GM18951 (cell line): Measurements from ENCODE around the gene AKT1.

Source experiments
- POLR2A ChIP-seq: IDR thresholded peaks from 4 replicates; pipeline ENCODE4 v1.6.1; 2011; ENCODE audit warnings: mild to moderate bottlenecking; ENCODE audit not compliant: insufficient read length, insufficient read depth; ENCODE audit errors: extremely low read depth
- in situ Hi-C: fragments of 300-500 bp; cut with MboI; formaldehyde crosslinking; loops from one replicate; pipeline ENCODE4 v1.12.0; 2022; ENCODE audit warnings: low sequenced_read_pairs, mixed read lengths, inconsistent platforms; ENCODE audit not compliant: unreplicated experiment

AKT1 gene

GRCh38 chr14:104789752-104790743, 5.5 kb downstream of the AKT1 start:
- TF ChIP-seq POLR2A, result no peak
- in situ Hi-C loops, result no loop called here

- TF ChIP-seq POLR2A, result no peak
- in situ Hi-C loops, result no loop called here
These were observed 6.5 kb downstream of the AKT1 start for GRCh38 chr14:104788873-104789663.

DNA sequence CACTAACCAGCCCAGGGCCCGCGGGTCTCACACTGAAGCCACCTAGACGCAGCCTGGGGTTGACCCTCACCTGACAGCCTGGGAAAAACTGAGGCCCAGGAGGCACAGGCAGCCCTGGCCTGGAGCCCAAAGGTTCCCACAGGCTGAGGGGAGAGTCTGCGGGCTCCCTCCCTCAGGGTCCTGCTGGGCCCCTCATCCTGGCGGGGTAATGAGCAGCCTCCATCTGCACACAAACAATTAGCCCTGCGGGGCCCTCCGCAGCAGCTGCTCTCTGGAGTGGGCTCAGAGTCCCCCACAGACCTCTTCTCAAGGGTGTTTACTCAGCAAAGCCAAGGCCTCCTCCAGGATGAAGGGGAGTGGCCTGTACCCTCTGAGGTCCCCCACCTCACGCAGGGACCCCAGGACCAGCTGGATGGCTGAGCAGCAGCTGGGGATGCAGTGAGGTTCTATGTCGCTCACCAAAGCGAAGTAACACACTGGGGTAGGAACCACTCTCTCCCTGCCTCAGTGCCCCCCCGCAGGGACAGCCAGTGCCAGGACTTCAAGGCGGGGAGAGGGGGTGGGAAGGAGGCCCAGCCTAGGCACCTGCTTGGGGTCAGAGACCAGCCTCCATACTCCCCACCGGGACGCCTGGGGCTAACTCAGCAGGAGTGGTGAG, 7.3 kb downstream of the AKT1 start:
- in situ Hi-C loops, result no loop called here
- no peak for TF ChIP-seq POLR2A

DNA sequence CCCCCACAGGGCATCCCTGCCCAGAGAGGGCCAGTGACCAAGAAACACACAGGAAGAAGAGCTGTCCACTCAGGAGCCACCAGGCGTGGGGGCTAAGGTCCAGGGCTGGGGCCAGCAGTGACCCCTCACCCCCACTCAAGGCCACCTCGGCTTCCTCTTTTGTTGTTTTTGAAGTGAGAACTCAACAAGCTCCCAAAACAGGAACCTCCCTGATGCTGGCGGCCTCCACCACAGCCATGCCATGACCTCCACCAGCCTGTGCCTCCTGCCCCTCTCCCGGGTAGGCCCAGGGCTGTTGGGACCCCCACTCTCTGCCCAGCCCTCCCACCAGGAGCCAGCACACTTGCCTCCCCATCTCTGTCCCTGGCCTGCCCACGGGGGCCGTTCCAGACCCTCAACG, 7.8 kb downstream of the AKT1 start:
- no peak for TF ChIP-seq POLR2A
- in situ Hi-C loops, result no loop called here

DNA sequence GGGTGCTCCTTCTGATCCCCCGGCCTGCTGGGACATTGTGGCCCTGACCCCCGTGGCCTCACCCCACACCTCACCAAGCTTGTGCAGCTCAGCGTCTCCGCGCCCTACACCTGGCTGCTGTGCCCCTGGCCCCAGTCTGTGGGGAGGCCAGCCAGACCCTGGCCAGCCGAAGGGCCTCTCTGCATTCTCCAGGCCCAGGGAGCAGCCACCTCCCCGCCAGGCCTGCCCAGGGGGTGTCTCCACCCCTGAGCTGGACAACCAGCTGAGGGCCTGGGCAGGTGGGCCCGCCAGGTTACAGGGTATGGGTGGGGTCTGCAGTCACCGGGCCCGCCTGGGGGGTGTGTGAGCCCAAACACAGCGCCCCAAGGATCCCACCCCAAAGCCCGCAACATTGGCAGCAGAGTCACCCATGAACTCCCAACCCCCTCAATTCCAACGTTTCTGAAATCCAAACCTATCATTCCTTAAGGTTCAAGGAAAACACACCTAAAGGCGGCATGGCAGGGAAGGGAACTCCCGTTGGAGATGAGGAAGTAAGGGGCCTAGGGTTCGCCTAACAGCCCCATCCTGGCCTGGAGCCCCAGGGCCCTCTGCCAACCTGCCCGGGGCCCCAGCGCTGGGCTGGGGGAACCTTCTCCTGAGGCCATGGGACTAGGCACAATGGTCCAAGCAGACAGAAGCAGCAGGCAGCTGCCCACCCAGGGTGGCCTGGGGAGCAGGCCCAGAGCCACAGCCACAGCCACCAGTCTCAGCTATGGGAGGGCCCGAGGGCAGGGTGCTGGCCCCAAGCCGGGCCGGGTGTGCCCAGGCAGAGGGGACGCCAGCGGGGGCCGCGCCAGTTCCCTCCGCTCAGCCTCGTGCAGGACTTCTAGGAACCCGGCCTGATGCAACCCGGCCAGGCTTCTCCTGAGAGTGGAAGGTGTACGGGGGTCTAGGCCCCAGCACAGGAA, 8.5 kb downstream of the AKT1 start:
- in situ Hi-C loops, result no loop called here

DNA sequence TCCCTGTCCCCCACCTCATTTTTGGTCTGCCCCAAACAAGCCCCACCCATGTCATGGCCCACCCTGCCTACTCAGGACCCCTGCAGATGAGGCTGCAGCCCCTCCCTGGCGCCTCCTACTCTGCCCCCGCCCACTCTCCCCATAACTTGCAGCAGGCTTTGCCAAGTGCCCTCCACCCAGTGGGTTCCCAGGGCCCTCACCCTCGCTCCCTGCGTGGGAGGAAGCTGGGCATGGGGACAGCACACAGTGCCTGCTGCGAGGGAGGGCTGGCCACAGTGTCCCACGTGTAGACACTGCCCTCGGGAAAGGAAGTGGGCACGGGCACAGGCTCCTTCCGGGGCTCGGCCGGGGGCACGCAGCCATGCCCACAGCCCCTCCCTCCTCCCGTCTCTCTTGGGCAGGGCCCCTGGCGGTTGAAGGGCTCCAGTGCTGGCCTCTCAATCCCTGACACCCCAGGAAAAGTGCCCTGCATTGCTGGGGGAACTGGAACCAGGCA, 9.4 kb downstream of the AKT1 start:
- in situ Hi-C loops, result no loop called here
- TF ChIP-seq POLR2A, result no peak

More for the DNA sequence above, 8.5 kb downstream of the AKT1 start:
- no peak for TF ChIP-seq POLR2A

GRCh38 chr14:104785708-104786080, 9.9 kb downstream of the AKT1 start:
- in situ Hi-C loops, result no loop called here
- TF ChIP-seq POLR2A, result no peak

DNA sequence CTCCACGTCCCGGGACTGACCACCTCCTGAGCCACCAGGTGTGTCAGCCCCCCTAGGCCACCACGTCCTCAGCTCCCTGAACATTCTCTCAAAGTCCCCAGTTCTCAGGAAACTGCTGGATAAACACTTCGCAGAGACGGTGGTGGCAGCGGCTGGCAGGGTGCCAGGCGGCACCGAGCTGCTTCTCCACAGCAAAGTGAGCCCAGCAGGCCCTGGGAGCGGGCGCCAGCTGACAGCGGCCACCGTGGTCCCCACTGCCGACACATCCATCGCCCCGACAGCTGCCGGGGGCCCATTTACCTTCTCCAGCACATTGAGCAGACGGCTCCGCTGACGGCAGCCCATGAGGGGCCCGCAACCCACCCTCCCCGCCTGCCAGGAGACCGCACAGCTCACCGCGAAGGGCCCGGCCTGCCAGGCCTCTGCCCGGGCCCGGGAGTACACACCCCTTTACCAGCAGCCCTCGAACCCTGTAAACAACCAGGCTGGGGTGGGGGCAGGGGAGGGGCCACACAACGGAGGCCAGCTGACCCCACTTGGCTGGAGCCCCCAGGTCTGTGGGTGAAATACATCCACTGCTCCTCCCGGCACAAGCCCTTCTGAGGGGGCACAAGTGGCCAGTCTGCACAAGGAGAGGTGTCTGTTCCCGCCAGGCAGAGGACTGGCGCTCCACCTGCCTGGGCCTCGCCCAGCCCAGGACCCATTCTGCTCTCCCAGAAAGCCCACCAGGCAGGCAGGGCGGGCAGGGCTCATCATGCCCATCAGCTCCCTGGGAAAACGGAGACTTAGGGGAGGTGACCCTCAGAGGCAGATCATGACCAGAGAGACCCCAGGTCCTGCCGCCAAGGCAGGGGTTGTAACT, 10.5 kb downstream of the AKT1 start:
- in situ Hi-C loops, result no loop called here
- TF ChIP-seq POLR2A, result no peak

DNA sequence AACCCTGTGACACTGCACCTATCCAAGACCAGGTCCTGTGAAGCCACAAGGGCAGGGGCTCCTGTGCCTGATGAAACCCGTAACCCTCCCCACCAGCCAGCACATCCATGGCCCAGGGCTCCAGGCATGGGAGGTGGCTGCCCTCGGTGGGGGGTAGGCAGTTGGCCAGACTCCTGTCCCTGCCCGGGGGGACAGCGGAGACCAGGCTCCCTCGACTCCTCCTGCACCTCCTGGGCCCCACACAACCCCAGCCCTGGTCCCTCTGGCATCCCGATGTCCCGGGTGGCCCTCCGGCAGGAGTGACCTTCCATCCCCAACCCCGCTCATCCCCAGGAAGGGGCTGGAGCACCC, 11.4 kb downstream of the AKT1 start:
- in situ Hi-C loops, result no loop called here
- TF ChIP-seq POLR2A, result no peak

- in situ Hi-C loops, result no loop called here
- no peak for TF ChIP-seq POLR2A
These were observed 11.9 kb downstream of the AKT1 start for GRCh38 chr14:104783484-104784217.

DNA sequence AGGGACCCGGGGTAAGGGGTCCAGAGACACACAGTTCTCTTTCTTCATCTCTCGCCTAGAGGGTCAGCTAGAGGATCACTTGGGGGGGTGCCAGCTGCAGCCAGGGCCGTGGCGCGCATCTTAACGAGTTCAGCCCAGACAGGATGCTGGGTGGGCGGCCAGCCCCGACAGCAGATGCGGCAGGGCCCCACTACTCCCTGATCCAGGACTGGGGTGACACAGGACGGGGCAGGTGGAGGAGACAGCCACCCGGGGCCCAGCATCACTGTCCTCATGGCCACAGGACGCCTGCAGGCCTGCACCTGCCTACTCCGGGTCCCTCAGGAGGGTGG, 12.8 kb downstream of the AKT1 start:
- in situ Hi-C loops, result no loop called here
- TF ChIP-seq POLR2A, result no peak
